HEK293T (cell line): Measurements from ENCODE around the gene KDM3B.

Experiments
- ARNT ChIP-seq: fragments of 450-650 bp; IDR thresholded peaks from 2 replicates; pipeline ENCODE4 v1.6.1; 2017; ENCODE audit warnings: mild to moderate bottlenecking
- BHLHE40 ChIP-seq: fragments of 450-650 bp; IDR thresholded peaks from 2 replicates; pipeline ENCODE4 v1.6.1; 2016; ENCODE audit warnings: mild to moderate bottlenecking, moderate library complexity, borderline replicate concordance
- CTBP1 ChIP-seq: fragments of 450-650 bp; IDR thresholded peaks from 2 replicates; pipeline ENCODE4 v1.6.1; 2016; ENCODE audit warnings: borderline replicate concordance
- ELF4 ChIP-seq: fragments of 450-650 bp; IDR thresholded peaks from 2 replicates; pipeline ENCODE4 v1.6.1; 2017; ENCODE audit warnings: antibody characterized with exemption
- FOXA1 ChIP-seq: fragments of 450-650 bp; IDR thresholded peaks from 2 replicates; pipeline ENCODE4 v1.6.1; 2016; ENCODE audit warnings: mild to moderate bottlenecking
- FOXK2 ChIP-seq: fragments of 450-650 bp; IDR thresholded peaks from 2 replicates; pipeline ENCODE4 v1.6.1; 2016; ENCODE audit warnings: mild to moderate bottlenecking
- LEF1 ChIP-seq: fragments of 450-650 bp; IDR thresholded peaks from 2 replicates; pipeline ENCODE4 v1.6.1; 2017; ENCODE audit warnings: mild to moderate bottlenecking, borderline replicate concordance
- SP1 ChIP-seq: fragments of 450-650 bp; IDR thresholded peaks from 2 replicates; pipeline ENCODE4 v1.6.1; 2017

DNA sequence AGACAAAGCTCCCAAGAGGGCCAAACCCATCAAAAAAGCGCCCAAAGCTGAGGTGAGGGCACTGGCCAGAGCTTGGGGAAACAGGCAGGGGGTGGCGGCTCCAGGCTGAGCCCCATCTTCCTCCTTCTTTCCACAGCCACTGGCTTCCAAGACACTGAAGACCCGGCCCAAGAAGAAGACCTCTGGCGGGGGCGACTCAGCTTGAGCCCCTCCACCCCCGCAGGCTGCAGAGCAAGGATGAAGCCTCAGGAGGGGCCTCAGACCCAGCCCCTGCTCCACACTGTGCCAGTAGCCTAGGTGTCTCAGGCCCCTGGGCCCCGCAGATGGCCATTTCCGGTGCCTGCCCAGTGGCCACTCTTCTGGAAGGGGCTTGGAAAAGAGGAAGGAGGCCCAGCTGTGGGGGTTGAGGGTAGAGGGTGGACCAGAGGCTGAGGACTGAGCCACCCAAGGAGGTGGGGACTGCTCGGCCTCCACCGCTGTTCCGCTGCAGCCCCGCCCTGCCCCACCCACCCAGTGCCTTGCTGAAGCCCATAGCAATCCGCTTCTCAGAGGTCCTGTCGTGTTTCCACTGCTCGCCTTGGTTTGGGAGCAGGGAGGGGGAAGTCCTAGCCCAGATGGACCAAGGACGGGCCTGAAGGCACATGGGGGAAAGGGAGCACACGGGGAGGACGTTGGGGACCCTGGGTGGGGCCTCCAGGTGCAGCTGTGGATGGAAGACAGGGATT, 93.2 kb downstream of the KDM3B start:
- no peak for TF ChIP-seq CTBP1
- TF ChIP-seq FOXK2: no peak
- no peak for TF ChIP-seq SP1
- TF ChIP-seq ARNT: no peak
- TF ChIP-seq FOXA1: no peak
- TF ChIP-seq BHLHE40: no peak
- no peak for TF ChIP-seq ELF4
- no peak for TF ChIP-seq LEF1
